NCI-H2196 (cell line): ENCODE results near the gene PLPP4.

Experiments
- DNase-seq: peaks from one replicate; lab custom pipeline; 2025; ENCODE audit not compliant: unreplicated experiment; lab: John Stamatoyannopoulos, UW

Gene PLPP4

GRCh38 chr10:120456626-120457430 is at the start of gene PLPP4:
PLPP4 (plus strand) TSS chr10:120457227; CDS start chr10:120457306, 79 bp downstream.
- DNase-seq, result peak; percentile 10

GRCh38 chr10:120409816-120410215 is 47.2 kb upstream of the PLPP4 start:
- DNase-seq, result no peak

- DNase-seq, result no peak
Measured at GRCh38 chr10:120414946-120415345, 42.1 kb upstream of the PLPP4 start.

- DNase-seq, result no peak
Measured at GRCh38 chr10:120415709-120416330, 41.2 kb upstream of the PLPP4 start.

GRCh38 chr10:120420421-120420820 is 36.6 kb upstream of the PLPP4 start:
- no peak for DNase-seq

- no peak for DNase-seq
Measured at GRCh38 chr10:120421250-120421649, 35.8 kb upstream of the PLPP4 start.

- no peak for DNase-seq
Measured at GRCh38 chr10:120422457-120422856, 34.6 kb upstream of the PLPP4 start.

GRCh38 chr10:120423431-120424197 is 33.4 kb upstream of the PLPP4 start:
- peak; percentile 4 for DNase-seq

- no peak for DNase-seq
Measured at GRCh38 chr10:120424198-120424464, 32.9 kb upstream of the PLPP4 start.

GRCh38 chr10:120426306-120426705 is 30.7 kb upstream of the PLPP4 start:
- no peak for DNase-seq

- DNase-seq, result no peak
Measured at GRCh38 chr10:120428754-120429153, 28.3 kb upstream of the PLPP4 start.

- DNase-seq, result no peak
Measured at GRCh38 chr10:120429395-120429794, 27.6 kb upstream of the PLPP4 start.

- DNase-seq, result no peak
Measured at GRCh38 chr10:120431251-120431651, 25.8 kb upstream of the PLPP4 start.

GRCh38 chr10:120432209-120432608 is 24.8 kb upstream of the PLPP4 start:
- DNase-seq, result no peak

- no peak for DNase-seq
Measured at GRCh38 chr10:120433141-120433540, 23.9 kb upstream of the PLPP4 start.

GRCh38 chr10:120436439-120437112 is 20.5 kb upstream of the PLPP4 start:
- no peak for DNase-seq

- DNase-seq, result no peak
Measured at GRCh38 chr10:120437541-120437940, 19.5 kb upstream of the PLPP4 start.

GRCh38 chr10:120451968-120452367 is 5.1 kb upstream of the PLPP4 start:
- DNase-seq, result no peak

- DNase-seq, result no peak
Measured at GRCh38 chr10:120453319-120453718, 3.7 kb upstream of the PLPP4 start.

- DNase-seq, result no peak
Measured at GRCh38 chr10:120453886-120454285, 3.1 kb upstream of the PLPP4 start.

GRCh38 chr10:120455004-120455403 is 2.0 kb upstream of the PLPP4 start:
- no peak for DNase-seq

GRCh38 chr10:120455606-120456005 is 1.4 kb upstream of the PLPP4 start:
- DNase-seq, result no peak
